ENCODE measurements around the gene MAGI2.
"Not testable (repeated sequence)": the region's sequence is repeated elsewhere in the genome, so short reads cannot be mapped to it uniquely, and the experiment has no call there.

Gene MAGI2

DNA sequence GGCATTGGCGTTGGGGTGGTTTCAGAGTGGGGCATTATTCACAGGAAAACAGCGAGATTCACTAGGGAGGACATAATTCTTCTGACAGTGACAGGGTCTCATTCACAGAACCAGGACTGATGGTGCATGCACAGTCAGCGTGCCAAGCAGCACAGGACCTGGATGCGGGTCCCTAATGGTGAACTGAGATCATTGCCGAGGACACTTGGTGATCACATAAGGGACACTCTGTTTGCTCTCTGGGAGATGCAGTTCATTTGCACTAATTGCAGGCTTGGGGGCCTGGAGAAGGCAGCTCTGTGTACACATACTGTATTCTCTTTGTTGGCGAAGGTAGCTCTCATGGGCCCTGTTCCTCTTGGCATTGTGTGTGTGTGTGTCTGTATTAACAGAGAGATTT lies 938.8 kb downstream of the MAGI2 start:
- in situ Hi-C loops (cut with HindIII; ENCODE audit: low sequenced_read_pairs), result no loop called here

DNA sequence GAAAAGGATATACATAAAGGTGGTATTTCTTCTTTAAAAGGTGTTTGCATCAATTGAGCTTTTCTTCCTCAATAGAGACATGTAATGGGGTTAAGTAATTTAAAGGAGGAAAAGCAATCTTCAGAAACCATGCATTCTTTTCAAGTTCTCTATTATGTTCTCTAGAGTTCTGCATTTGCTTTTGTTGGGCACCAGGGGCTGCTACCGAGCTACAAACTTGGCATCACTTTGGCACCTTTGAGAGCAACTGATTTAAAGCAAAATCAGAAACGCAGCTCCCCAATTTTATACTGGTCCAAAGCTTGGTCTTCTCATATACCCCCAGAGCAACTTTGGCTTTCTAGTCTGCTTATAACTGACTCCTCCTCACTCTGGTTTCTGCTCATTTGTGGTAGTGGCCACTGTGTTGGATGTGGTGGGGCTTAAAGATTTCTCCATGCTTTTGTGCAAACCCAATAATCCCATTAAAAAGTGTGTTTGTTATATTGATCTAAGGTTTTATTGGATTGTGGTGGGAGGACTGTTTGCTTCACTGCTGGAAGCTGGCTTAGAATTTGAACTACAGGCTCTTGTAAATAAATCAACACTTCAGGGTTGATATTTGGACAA lies 942.8 kb downstream of the MAGI2 start:
- in situ Hi-C loops (cut with HindIII; ENCODE audit: low sequenced_read_pairs), result no loop called here

- in situ Hi-C loops (cut with HindIII; ENCODE audit: low sequenced_read_pairs), result not testable (repeated sequence)
These were observed 950.2 kb downstream of the MAGI2 start for GRCh38 chr7:78503301-78503700.

DNA sequence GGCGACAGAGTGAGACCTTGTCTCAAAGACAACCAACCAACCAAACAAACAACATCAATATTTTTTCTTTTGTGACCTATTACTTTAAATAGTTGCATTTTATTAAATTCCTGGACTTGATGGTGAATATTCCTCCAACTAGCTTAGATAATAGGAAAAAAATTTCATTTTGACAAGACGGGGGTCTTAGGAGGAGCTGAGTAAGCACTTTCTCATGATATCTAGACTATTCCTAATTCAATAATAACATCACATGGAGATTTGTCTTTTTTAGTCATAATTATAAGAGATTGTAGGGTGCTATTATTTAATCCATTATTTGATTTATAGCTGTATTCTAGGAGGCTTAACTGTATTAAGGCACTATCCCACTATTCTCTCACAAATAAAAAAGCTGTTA lies 952.4 kb downstream of the MAGI2 start:
- in situ Hi-C loops (cut with HindIII; ENCODE audit: low sequenced_read_pairs), result no loop called here

DNA sequence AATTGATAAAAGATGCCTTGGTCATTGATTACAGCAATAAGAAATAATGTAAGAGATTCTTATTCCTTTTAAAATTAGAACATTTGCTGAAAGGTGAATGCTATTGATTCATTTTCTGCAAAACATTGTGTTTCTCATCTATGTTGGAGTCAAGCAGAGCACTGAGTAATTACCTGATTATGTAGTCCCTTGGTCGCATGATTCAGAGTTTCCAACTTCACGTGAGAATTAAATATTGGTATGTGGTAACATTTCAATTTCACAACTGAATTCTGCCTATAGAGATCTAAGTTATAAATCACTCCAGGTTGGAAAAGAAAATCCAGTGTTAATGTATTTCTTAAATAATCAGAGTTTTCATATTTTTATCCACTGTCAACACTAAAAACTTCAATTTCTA lies 953.5 kb downstream of the MAGI2 start:
- in situ Hi-C loops (cut with HindIII; ENCODE audit: low sequenced_read_pairs), result no loop called here

GRCh38 chr7:78499283-78499682 lies 954.2 kb downstream of the MAGI2 start:
- in situ Hi-C loops (cut with HindIII; ENCODE audit: low sequenced_read_pairs), result no loop called here

DNA sequence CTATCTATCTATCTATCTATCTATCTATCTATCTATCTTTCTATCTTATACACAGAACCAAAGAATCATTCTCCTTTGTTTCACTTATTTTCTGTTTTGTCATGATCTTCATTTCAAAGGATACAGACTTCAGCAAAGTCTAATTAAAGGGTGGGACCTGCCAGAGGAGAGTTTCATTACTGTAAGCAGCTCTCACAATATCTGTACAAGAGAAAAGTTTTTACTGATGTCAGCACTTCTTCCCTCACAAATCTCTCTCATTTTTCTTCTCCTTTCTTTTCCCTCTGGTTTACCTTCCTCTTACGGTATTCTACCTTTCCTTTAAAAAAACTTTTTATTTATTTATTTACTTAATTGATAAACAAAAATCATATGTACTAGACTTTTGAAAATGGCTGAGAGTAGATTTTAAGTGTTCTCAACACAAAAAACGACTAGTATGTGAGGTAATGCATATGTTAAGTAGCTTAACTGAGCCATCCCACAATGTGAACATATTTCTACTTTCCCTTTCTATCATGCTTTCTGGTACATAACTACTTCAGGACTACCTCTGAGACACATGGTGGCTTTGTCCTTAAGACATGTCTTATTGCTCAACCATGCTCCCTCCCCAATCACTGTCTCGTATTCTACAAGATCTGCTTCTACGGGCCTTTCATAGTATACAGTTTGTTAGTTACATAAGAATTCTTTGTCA lies 955.6 kb downstream of the MAGI2 start:
- in situ Hi-C loops (cut with HindIII; ENCODE audit: low sequenced_read_pairs), result no loop called here

GRCh38 chr7:78496096-78496630 lies 957.3 kb downstream of the MAGI2 start:
- in situ Hi-C loops (cut with HindIII; ENCODE audit: low sequenced_read_pairs), result no loop called here

GRCh38 chr7:78493401-78493800 lies 960.1 kb downstream of the MAGI2 start:
- in situ Hi-C loops (cut with HindIII; ENCODE audit: low sequenced_read_pairs), result no loop called here

- in situ Hi-C loops (cut with HindIII; ENCODE audit: low sequenced_read_pairs), result no loop called here
These were observed 961.3 kb downstream of the MAGI2 start for GRCh38 chr7:78492146-78492545.

DNA sequence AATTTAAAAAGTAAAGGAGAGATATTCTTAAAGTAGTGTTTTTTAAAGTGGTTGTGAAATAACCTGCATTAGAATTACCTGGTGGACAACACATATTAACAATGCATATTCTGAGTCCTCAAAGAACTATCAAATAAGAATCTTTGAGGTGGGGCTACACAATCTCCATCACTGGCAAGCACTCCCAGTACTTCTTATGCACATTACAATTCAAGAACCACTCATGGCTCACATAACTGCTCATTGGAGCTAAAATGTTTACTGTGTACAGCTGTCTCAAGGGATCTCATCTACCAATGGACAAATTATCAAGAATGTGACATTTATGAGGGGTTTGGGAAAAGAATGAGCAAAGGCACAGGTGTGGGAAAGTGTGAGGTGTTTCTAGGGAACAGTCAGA lies 962.9 kb downstream of the MAGI2 start:
- in situ Hi-C loops (cut with HindIII; ENCODE audit: low sequenced_read_pairs), result no loop called here

GRCh38 chr7:78489476-78490240 lies 963.8 kb downstream of the MAGI2 start:
- in situ Hi-C loops (cut with HindIII; ENCODE audit: low sequenced_read_pairs), result no loop called here

GRCh38 chr7:78487464-78487863 lies 966.0 kb downstream of the MAGI2 start:
- in situ Hi-C loops (cut with HindIII; ENCODE audit: low sequenced_read_pairs), result no loop called here

DNA sequence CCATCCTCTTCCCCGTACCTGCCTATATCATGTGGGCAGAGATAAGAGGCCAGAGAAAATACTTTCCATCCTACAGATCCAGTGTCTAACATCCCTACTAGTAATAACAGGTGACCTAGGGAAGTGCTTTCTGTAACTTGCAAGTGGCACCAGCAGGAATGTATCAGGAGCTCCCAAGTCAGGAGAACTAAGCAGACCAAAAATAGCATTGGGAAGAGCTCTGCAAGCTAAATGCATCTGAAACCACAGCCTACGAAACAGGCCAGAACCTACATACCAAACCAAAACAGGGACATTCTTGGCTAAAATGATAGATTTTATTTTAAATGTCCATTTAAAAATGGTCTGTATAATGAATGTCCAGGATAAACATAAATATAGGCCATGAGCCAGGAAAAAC lies 974.1 kb downstream of the MAGI2 start:
- in situ Hi-C loops (cut with HindIII; ENCODE audit: low sequenced_read_pairs), result no loop called here

DNA sequence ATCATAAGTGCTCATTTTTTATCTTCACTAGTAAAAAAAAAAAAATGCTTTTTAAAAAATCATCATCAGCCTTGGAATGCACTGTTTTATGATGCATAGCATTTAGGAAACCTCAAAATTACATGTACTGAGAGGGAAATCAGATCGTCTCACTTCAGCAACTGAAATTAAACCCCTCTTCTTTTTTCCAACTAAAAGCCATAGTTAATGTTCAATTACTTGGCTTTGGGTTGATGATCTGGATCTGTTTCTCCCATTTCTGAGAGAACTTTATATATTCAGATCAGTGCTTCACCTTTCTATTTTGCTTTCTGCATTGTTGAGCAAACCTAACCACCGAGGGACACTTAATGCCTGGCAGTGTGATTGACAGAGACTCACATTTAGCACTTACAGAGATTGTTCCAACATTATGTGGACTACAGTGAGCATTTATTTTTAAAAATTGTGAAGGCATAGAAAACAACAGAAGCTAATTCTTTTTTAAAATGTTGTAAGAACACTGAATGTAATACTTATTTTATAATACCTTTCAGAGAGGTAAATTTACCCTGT lies 976.5 kb downstream of the MAGI2 start:
- in situ Hi-C loops (cut with HindIII; ENCODE audit: low sequenced_read_pairs), result no loop called here

DNA sequence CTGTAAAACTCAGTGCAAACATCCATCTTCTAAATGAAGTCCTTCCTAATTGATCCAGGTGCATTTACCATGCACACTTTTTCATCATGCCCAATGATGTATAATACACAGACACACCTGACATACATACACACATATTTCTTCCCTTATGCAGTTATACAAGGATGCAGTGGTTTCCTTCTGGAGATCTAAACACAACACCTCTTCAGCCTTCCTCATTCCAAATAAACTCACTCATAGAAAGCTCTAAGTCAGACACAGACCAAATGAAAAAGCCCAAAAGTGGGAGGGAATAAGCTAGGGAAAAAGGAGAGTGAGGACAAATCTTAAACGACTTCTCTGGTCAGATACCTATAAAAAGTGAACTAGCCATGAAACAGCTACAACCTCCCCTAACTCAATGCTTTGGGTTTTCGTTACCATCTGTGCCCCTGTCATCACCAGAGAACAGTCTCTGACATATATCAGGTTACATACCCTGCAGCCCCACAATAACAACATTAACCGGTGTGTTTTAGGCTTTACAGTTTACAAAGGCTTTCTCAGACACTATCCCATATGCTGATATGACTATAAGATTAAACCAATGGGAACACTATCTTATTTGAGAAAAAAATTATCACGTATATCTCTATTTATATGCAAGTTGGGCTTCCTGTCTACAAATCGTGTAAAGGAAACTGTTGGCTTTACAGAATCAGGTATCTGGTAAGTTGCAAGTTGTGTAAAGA lies 979.7 kb downstream of the MAGI2 start:
- in situ Hi-C loops (cut with HindIII; ENCODE audit: low sequenced_read_pairs), result no loop called here

GRCh38 chr7:78473021-78473420 lies 980.4 kb downstream of the MAGI2 start:
- in situ Hi-C loops (cut with HindIII; ENCODE audit: low sequenced_read_pairs), result no loop called here

DNA sequence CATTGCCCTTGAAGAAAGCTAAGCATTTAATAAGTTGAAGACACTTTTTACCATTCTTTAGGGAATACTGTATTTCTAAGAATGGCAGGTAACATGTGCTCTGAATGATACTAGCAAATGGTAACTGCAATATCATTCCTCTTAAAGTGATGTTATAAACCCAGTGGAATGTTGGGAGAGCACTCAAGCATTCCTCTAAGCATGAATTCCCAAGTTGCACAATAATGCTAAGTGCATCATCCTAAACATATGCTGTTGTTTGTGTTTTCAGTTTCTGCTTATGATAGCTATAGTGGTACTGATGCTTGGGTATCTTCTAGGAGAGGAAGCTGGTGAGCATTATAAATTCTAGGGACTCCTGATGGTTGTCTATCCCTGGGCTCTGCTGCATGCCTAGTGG lies 980.9 kb downstream of the MAGI2 start:
- in situ Hi-C loops (cut with HindIII; ENCODE audit: low sequenced_read_pairs), result no loop called here

DNA sequence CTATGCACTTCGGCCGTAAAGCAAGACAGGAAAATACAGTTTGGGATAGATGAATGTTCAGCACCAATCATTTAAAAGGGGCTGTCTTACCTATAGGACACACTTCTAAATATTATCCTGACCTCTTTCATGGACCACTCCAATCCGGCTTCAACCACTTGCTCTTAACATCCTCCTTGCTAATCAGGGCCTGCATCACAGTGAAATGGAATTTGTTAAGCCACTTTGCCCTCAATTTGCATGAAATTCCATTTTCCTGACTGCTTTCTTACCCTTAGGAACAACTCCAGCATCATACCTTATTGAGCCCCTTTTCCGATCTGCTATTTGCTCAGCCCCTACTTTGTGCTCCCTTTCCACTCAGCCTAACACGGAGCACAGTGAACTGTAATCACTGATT lies 987.6 kb downstream of the MAGI2 start:
- in situ Hi-C loops (cut with HindIII; ENCODE audit: low sequenced_read_pairs), result no loop called here

DNA sequence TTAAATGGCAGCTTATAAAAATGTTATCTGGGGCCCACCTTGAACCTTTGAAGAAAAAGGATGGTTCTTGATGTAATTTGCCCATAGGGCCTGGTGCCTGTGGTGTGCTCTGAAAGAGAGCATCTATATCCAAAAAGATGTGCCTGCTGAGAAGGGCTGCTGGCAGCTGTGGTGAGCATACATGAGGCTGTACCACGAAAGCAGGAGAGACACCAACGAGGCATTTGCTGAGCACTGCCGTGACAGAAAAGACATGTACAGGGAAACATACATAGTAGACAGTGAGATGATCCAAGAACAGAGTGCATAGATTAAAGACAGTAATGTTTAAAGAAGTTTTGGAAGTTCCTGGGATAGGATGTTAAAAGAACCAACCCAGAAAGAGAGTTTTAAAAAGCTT lies 990.4 kb downstream of the MAGI2 start:
- in situ Hi-C loops (cut with HindIII; ENCODE audit: low sequenced_read_pairs), result no loop called here

DNA sequence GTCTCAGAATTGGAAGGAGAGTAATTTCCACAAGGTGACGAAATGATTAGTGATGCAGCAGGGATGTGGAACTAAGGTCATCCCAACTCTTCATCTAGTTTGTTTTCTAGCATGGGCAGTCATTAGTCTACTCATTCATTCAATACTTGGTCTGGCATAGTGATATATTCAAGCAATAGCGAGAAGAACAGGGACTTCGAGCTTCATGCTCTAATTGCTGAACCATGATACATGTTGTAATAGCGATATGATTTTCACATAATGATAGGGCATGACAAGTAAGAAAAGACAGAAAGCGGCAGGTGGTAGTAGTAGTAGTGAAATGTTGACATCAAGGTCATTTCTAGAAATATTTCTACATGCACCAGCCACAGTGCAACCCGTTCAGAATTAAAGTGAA lies 1002.8 kb downstream of the MAGI2 start:
- in situ Hi-C loops (cut with HindIII; ENCODE audit: low sequenced_read_pairs), result no loop called here

Data from endothelial cell of hepatic sinusoid (primary cell).